ENCODE measurements around the gene URI1.

GRCh38 chr19:29926801-29927200 is 15.2 kb upstream of the URI1 start:
- TF ChIP-seq CTCF (conservative IDR thresholded peaks at IDR 0.05; ENCODE audit: low read length): no peak
- TF ChIP-seq EZH2phosphoT487 (IDR thresholded peaks at IDR 0.05; ENCODE audit: borderline replicate concordance, low read depth, low read length): no peak
